Inflammatory macrophage treated with lipopolysaccharide for 1 hour (primary cell): ENCODE results near the gene SYT17.

Source experiments
- DNase-seq, 2 donors: peaks; one replicate each; pipeline ENCODE4 v3.0.0-alpha.2; 2020 to 2022

Gene SYT17

DNA sequence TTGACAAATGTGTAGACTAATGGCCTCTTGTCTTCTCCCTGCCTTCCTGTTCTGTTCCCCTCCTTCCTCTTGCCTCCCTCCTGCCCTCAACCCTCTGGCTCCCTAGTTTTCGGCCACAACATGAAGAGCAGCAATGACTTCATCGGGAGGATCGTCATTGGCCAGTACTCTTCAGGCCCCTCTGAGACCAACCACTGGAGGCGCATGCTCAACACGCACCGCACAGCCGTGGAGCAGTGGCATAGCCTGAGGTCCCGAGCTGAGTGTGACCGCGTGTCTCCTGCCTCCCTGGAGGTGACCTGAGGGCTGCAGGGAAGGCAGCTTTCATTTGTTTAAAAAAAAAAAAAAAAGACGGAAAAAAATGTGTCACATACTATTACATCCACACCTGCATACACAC lies 98.7 kb downstream of the SYT17 start:
- no peak for DNase-seq

DNA sequence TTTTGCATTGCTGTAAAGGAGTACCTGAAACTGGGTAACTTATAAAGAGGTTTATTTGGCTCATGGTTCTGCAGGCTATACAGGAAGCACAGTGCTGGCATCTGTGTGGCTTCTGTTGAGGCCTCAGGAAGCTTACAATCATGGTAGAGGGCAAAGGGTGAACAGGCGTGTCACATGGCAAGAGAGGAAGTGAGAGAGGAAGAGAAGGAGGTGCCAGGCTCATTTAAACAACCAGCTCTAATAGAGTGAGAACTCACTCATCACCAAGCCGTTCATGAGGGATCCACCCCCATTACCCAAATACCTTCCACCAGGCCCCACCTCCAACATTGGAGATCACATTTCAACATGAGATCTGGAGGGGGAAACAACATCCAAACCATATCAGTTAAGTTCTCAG lies 101.1 kb downstream of the SYT17 start:
- DNase-seq: no peak

DNA sequence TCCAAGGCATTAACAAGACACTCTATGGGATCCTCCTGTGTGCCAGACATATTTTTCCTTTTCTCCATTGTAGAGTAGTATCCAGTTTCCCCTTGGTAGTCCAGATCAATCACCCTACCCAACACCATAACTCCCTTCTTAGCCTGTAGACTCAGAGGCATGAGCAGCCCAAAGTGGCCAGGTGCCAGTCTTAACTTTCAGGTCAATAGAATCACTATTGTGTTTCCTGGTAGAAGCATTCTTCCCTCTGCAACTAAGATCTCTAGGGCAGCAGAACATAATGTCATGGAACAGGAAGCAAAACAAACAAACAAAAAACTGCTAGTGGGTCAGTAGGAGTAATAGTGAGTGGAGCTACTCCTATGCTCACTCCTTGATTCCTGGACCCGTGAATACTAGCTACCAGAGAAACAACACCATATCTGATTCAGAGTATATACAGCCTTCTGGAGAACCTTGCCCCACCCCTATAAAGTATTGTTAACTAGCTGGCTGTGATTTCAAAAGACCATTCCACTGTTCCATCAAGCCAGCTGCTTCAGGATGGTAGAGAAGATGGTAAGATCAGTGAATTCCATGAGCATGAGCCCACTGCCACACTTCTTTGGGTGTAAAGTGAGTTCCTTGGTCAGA lies 106.2 kb downstream of the SYT17 start:
- no peak for DNase-seq

DNA sequence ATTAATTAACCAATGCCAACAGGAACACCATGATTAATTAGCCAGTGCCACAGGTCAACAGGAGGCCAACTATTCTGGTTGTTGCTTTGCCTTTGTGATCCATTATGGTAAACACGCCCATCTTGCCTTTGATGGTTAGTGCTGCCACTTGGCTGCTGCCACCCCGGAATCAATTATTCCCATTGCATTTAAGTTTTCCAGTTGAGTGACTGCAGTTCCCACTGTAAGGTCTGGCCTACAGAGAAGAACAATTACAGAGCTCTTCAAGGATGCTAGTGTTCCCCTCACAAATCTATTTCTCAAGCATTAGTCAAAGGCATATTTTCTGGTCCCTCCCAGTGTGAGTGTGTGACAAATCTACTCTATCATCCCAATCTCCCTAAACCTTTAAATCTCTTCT lies 110.4 kb downstream of the SYT17 start:
- DNase-seq: no peak

DNA sequence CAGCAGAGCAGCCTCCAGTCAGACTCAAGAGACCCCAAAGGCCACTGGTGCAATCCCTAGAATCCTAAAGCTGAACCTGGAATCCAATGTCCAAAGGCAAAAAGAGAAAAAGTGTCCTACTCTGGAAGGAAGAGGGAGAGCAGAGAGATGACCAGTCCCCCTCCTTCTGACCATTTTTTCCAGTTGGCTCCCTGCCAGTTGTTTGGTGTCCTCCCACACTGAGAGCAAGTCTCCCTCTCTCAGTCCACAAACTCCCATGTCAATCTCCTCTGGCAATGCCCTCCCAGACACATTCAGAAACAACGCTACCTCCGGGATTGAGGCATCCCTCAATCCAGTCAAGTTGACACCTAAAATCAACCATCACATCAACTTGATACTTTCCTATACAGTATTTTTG lies 113.2 kb downstream of the SYT17 start:
- no peak for DNase-seq

DNA sequence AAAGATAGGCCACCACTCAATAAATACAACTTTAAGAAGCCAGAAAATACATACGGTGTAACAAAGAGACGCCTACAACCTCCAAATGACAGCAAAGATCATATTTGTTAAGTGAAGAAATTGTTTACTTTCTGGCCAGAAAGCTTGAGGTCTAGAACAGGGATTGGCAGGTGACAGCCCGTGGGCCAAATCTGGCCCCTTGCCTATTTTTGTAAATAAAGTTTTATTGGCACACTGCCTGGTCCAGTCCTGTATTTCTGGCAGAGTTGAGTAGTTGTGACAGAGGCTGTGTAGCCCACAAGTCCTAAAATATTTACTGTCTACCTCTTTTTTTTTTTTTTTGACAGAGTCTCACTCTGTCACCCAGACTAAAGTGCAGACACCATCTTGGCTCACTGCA lies 114.1 kb downstream of the SYT17 start:
- DNase-seq: no peak

DNA sequence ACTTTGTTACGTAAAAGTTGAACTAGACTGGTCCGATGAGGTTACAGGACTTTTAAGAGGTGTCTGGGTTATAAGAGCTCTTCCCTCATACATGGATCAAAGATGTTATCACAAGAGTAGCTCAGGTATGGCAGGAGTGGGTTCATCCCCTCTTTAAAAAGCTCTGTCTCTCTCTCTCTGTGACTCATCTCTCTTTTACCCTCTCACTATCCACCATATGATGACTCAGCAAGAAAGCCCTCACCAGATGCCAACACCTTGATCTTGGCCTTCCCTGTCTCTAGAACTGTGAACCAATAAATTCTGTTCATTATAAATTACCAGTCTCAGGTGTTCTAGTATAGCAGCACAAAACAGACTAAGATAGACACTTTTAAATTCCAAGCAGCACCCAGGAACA lies 115.6 kb downstream of the SYT17 start:
- no peak for DNase-seq

DNA sequence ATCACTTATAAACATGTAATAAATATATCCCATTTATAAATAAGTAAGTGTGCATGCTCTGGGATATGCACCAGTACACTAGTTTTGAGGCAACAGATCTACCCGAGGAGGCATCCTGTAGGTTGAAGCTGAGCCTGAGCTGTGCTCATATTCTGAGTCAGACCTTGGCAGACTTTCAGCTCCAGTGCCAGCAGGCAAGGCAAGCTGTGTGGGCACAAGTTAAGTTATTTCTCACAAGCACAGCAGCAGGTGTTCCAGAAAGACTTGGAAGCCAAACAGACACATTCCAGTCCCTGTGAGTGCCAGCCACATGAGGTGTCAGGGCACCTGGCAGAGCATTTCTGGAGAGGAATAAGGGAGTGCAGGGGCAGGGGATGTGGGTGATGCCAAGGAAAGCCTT lies 116.2 kb downstream of the SYT17 start:
- no peak for DNase-seq

DNA sequence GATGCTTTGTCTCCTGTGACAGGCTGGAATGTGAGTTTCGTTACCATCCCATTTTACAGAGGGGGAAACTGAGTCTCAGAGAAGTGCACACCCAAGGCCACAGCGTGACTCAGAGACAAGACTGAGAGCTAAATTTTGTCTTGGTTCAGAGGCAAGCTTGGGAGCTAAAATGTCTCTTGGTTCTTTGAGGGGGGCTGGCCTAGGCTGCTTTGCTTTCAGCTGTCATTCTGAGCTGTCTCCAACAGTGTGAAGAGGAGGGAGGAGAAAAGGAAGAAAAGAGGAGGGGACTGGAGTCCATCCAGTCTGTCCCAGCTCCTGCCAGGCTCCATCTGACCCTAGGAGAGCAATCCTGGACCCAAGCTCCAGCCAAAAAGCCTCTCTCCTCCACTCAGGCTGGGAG lies 117.4 kb downstream of the SYT17 start, which contains the start of gene CLEC19A:
Gene CLEC19A (plus strand): TSS at position 301 of the 400 bp plus-strand sequence. CDS start 121 bp downstream, outside the sequence.
- no peak for DNase-seq

DNA sequence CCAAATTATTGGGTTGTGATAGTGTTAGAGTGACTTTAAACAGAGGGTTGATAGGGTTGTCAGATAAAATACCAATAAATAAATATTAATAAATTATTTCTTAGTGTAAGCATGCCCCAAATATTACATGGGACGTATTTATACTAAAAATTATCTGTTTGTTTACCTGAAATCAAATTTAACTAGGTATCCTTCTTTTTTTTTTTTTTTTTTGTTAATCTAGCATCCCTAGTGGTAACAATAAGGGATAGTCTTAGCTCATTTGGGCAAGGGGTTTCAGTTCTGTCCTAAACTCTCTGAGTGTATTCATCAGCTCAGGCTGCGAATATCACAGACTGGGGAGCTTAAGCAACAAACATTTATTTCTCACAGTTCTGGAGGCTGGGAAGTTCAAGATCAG lies 118.8 kb downstream of the SYT17 start:
- no peak for DNase-seq

DNA sequence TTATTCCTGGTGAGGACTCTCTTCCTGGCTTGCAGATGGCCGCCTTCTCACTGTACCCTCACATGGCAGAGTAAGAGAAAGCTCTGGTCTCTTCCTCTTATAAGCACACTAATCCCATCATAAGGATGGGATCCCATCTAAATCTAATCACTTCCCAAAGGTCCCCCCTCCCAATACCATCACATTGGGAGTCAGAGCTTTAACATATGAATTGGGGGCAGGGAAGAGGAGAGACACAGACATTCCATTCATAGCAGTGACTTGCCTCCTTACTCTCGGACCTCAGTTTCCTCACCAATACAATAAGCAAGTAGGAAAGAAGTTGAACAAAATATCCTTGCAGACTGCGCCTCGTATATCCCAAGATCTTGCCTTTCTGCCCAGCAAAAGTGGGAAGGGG lies 119.2 kb downstream of the SYT17 start:
- DNase-seq: no peak

DNA sequence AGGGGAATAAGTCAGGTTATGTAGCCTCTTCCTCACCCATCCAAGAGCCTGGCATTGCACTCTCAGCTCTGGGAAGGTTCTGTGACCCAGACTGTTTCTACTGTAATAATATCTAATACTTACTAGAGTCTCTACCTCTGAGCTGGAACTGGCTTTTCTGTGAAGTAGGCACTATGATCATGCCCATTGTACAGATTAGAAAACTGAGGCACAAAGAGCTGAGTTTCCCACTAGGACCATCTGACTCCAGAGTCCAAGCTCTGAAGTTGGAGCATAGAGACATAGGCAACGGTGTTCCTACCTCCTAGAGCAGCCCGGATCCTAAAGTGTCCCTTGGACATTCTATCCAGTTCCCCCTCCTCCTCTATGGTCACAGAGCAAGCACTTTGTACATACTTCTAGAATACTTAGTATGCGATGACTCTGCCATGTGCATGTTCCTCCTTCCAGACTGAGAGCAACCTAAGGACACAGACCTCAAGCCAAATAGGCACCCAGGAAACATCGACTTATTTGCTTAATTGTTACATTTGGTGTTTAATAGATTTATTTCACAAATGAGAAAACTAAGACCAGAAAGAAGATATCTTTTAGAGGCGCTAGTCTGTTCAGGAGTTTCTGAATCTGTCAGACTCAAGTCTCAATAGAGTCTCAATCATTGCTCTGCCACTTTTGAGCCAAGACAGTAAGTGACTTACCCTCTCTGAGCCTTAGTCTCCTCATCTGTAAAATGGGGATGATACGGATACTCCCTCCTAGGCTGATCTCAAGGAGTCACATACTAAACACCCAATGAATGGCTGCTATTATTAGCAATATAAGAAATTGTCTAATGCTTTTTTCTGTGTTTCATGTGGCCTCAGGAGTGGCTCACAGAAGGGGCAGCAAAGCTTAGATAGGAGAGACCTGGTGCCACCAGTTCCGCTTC lies 121.1 kb downstream of the SYT17 start:
- DNase-seq: peak in 1 of 2 donors; percentile 19

DNA sequence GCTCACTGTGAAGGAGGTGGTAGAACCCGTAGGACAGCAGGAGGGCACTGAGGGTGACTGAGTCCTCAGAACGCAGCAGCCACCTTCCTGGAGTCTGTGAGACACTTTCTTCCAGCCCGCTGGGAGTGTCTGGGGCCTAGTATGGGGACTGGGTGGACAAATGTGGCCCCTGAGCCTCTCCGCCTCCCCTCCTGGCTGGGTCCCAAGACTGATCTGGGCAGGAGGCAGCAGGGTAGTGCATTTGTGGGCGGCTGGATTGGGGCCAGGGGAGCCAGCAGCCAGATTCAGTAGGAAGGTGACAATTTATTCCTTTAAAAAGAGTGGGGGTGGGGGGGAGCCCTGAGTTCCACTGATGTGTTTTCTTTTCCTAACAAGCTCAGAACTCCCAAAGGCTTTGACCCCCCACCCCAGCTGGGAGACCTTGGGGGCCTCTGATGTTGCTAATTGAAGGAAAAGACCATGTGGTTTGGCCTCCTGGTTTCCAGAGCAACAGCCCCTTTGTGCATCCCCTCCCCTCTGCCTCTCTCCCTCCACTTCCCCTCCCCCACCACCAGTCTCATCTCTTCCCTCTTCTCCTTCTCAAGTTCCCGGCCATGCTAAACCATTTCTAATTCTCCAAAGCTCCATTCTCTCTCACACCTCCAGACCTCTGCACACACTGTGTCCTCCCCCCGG lies 121.9 kb downstream of the SYT17 start:
- DNase-seq: no peak

DNA sequence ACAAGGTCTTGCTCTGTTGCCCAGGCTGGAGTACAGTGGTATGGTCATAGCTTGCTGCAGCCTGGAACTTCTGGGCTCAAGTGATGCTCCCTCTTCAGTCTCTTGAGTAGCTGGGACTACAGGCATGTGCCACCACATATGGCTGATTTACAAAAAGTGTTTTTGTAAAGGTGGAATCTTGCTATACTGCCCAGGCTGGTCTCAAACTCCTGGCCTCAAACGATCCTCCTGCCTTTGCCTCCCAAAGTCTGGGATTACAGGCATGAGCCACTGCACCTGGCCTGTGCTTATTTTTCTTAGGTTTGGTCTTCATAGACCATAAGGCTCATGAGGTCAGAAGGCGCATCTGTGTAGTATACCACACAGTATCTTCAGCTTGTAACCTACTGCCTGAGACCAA lies 122.8 kb downstream of the SYT17 start:
- no peak for DNase-seq

DNA sequence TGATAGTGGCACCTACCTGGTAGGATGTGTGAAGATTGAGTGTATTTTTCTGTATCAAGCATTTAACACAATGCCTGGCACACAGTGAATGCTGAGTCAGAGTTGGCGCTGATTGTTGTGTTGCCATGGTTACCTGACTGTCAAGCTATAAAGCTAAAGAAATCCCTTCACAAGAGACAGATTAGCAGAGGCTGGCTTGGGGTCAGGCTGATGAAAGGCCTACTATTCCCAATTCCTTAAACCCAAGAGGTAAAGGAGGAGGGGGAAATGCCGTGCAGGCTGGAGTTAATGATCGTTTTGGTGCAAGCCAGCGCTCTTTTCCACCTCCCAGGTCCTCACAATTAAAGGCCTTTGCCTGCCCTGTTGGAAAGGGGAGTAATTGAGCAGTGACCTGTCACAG lies 123.4 kb downstream of the SYT17 start:
- DNase-seq: peak; percentile 35 to 48

DNA sequence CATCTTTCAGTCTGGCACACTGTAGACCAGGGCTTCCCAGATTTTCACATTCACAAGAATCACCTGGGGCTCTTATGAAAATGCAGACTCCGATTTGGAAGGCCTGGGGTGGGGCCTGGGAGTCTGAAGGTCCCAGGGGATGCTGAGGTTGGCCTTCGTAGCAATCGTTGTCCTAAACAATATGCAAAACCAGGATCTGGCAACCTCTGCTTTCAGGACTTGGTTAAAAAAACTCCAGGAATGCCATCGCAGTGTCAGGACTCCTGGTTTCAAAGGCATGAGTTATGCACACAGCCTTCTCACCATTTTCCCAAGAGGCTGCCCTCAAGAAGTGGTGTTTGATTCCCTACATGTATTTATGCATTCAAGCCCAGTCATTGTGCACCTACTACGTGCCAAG lies 124.1 kb downstream of the SYT17 start:
- no peak for DNase-seq

DNA sequence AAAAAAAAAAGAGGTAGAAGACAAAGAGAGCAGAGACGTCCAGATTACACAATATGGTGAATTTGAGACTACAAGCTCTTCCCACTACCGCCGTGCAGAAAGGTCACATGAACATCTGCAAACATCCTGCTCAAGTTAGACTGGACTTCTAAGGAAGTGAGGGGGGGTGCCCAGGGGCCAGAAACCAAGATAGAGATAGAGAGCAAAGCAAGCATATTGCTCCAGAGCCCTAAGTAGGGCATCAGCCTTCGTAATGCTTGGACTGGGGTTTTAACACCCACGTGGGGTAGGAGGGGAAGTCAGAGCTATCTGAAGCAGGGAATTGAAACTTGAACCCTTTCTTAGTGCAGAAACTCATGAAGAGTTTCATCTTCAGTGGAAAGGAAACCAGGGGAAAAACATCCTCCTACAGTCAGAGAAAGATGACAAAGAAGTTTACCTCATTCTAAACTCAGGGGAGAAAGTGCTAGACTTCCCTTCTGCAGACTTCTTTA lies 126.2 kb downstream of the SYT17 start:
- DNase-seq: peak; percentile 95 to 99

DNA sequence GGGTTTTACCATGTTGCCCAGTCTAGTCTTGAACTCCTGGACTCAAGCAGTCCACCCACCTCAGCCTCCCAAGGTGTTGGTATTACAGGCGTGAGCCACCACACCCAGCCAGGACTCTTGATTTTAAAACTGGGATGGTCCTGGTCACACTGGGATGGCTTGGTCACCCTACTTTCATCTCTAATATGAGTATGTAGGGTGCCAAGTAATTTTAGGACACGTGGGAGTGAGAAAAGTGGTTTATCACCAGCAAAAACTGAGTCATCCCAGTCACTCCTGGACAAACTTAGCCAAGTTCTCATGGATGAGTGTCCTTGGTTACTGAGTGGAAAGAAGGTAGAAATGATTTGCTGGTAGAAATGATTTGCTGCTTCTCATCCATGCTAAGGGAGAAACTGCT lies 127.4 kb downstream of the SYT17 start:
- no peak for DNase-seq

DNA sequence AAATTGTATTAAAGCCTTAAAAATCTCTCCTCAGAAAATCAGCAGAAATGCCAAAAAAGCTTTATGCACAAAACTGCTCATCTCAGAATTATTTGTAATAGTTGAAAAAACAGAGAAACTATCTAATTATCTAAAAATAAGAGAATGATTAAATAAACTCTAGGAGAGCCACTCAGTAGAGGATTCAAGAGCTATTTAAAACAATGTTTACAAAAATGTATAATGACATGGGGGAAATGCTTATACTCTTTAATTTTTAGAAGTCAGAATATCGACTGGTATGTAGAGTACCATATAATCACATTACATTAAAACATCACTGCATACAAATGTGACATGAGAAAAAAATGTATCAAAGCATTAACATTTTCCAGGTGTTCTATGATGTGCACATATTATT lies 129.4 kb downstream of the SYT17 start:
- no peak for DNase-seq

DNA sequence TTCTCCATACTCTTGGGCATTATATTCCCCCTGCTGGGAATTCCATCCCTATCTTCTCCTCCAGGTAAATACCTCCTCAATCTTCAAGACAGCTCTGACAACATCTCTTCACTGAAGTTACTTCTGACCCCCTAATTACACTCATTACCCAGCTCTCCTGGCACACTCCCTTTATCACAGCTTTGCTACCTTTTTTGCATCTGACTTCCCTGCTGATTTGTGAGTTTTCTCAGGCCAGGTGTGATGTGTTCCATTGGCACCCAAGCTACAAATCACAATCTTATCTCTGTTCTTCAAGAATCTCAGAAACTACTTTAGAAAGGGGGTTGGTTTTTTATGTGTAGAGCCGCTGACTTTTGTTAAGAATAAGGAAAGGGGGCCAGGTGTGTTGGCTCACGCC lies 131.5 kb downstream of the SYT17 start:
- no peak for DNase-seq

DNA sequence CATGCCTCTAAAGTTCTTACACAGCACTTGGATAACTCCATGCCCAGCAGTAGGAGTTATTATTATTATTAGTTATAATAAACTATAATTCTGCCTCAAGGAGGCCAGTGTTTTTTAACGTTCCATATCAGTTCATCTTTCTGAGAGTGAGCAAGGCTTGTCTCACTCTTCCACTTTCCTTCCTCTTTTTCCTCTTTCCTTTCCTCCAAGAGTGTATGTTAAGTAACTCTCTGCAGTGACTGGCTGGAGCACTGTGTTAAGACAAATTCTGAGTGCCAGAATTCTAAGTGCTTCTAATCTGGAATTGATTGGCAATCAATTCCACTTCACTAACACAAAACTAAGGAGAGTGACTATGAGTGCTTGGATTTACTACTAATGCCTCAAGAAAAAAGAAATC lies 133.9 kb downstream of the SYT17 start:
- peak; percentile 24 to 35 for DNase-seq

DNA sequence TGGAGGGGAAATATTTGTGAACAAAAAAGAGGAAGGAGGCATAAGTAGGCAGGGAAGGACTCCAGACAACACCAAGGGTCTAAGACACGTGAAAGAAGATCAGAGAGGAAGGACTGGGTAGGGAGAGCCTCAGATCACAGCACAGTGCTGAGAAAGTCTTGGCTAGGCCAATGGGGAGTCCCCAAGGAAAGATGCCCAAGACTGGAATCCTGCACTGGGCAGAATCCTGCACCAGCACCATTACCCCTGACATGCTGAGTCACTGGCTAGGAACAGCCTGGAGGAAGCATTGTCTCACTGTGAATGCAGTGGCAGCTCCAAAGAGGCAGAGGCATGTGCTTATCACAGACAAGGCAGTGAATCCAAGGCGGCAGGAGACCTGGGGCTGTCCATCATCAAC lies 136.7 kb downstream of the SYT17 start:
- DNase-seq: peak; percentile 62 to 90

DNA sequence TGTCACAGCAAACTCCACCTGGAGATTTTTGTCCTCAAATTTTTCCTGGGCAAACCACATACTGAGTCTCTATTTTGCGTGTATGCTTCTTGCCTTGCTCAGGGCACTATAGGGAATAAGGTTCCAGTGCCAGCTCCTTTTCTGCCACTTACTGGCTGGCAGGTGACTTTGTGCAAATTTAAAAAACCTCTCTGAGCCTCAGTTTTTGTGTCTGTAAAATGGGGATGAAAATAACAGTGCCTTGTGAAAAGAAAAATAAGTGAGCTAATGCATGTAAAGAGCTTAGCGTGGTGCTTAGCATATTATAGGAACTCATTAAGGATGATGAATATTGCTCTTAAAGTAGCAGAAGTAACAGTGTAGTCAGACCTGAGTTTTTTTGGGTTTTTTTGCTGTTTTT lies 137.4 kb downstream of the SYT17 start:
- no peak for DNase-seq
